ENCODE results near the gene SERPINI1. TPM values are rescaled to one million over a fixed set of nuclear protein-coding genes. Genes with fewer than 3 reads are reported as not detected.

SERPINI1 gene
- polyA plus RNA-seq, 4 donors = 0.54 to 5.6 (median 5.4) TPM; not detected in 1

GRCh38 chr3:167780214-167780883 is 44.8 kb downstream of the SERPINI1 start:
- peaks cover 0 to 8% of the 10 kb centered on the region in 2 donors for H3K9me3 ChIP-seq (ENCODE audit: control insufficient read depth in 2 of 2, insufficient read depth in 1 of 2, low read depth in 1 of 2, low read length in 1 of 2)
- no peaks in the 10 kb centered on the region for H3K4me1 ChIP-seq (ENCODE audit: control insufficient read depth in 3 of 3, insufficient read depth in 2 of 3, low read depth in 1 of 3, low read length in 2 of 3)
- DNase-seq = no peak
- 79 to 87% (median 83%) methylated on average over 2 of the region's 2 CpGs for WGBS, 3 donors
- H3K27ac ChIP-seq (ENCODE audit: low read depth in 1 of 3, low read length in 2 of 3) = no peak overlapping the region
- no peak for FAIRE-seq
- H3K36me3 ChIP-seq (ENCODE audit: control insufficient read depth in 3 of 3, insufficient read depth in 2 of 3, low read depth in 1 of 3, low read length in 3 of 3) = no peaks in the 10 kb centered on the region
- no peak overlapping the region for H3K4me3 ChIP-seq (ENCODE audit: low read depth in 1 of 3, low read length in 3 of 3)
- H3K27me3 ChIP-seq (ENCODE audit: control insufficient read depth in 3 of 3, insufficient read depth in 3 of 3, low read length in 3 of 3) = no peaks in the 10 kb centered on the region

GRCh38 chr3:167783781-167784180 is 48.3 kb downstream of the SERPINI1 start:
- Histone ChIP-seq H3K27ac (ENCODE audit: low read depth in 1 of 3, low read length in 2 of 3) (no peak overlapping the region), H3K4me1 (ENCODE audit: control insufficient read depth in 3 of 3, insufficient read depth in 2 of 3, low read depth in 1 of 3, low read length in 2 of 3) (no peaks in the 10 kb centered on the region), H3K36me3 (ENCODE audit: control insufficient read depth in 3 of 3, insufficient read depth in 2 of 3, low read depth in 1 of 3, low read length in 3 of 3) (no peaks in the 10 kb centered on the region), H3K9me3 (ENCODE audit: control insufficient read depth in 2 of 2, insufficient read depth in 1 of 2, low read depth in 1 of 2, low read length in 1 of 2) (no peaks in the 10 kb centered on the region), H3K27me3 (ENCODE audit: control insufficient read depth in 3 of 3, insufficient read depth in 3 of 3, low read length in 3 of 3) (no peaks in the 10 kb centered on the region), H3K4me3 (ENCODE audit: low read depth in 1 of 3, low read length in 3 of 3) (no peak overlapping the region)
- FAIRE-seq (no peak), DNase-seq (no peak)
- 65 to 73% (median 65%) methylated on average over 1 of the region's 1 CpG for WGBS, 3 donors

GRCh38 chr3:167785790-167786189 is 50.3 kb downstream of the SERPINI1 start:
- DNase-seq = peak in 1 of 2 donors; percentile 17
- Histone ChIP-seq H3K4me3 (ENCODE audit: low read depth in 1 of 3, low read length in 3 of 3) (no peak overlapping the region), H3K9me3 (ENCODE audit: control insufficient read depth in 2 of 2, insufficient read depth in 1 of 2, low read depth in 1 of 2, low read length in 1 of 2) (no peaks in the 10 kb centered on the region), H3K27ac (ENCODE audit: low read depth in 1 of 3, low read length in 2 of 3) (no peak overlapping the region), H3K36me3 (ENCODE audit: control insufficient read depth in 3 of 3, insufficient read depth in 2 of 3, low read depth in 1 of 3, low read length in 3 of 3) (no peaks in the 10 kb centered on the region), H3K27me3 (ENCODE audit: control insufficient read depth in 3 of 3, insufficient read depth in 3 of 3, low read length in 3 of 3) (no peaks in the 10 kb centered on the region), H3K4me1 (ENCODE audit: control insufficient read depth in 3 of 3, insufficient read depth in 2 of 3, low read depth in 1 of 3, low read length in 2 of 3) (no peaks in the 10 kb centered on the region)
- WGBS, 3 donors = 65 to 83% (median 73%) methylated on average over 3 of the region's 3 CpGs
- FAIRE-seq = no peak

GRCh38 chr3:167787440-167787839 is 51.9 kb downstream of the SERPINI1 start:
- Histone ChIP-seq H3K36me3 (ENCODE audit: control insufficient read depth in 3 of 3, insufficient read depth in 2 of 3, low read depth in 1 of 3, low read length in 3 of 3) (no peaks in the 10 kb centered on the region), H3K27ac (ENCODE audit: low read depth in 1 of 3, low read length in 2 of 3) (no peak overlapping the region), H3K4me3 (ENCODE audit: low read depth in 1 of 3, low read length in 3 of 3) (no peak overlapping the region), H3K9me3 (ENCODE audit: control insufficient read depth in 2 of 2, insufficient read depth in 1 of 2, low read depth in 1 of 2, low read length in 1 of 2) (no peaks in the 10 kb centered on the region), H3K4me1 (ENCODE audit: control insufficient read depth in 3 of 3, insufficient read depth in 2 of 3, low read depth in 1 of 3, low read length in 2 of 3) (no peaks in the 10 kb centered on the region), H3K27me3 (ENCODE audit: control insufficient read depth in 3 of 3, insufficient read depth in 3 of 3, low read length in 3 of 3) (no peaks in the 10 kb centered on the region)
- 16 to 37% (median 32%) methylated on average over 4 of the region's 4 CpGs for WGBS, 3 donors
- DNase-seq (no peak), FAIRE-seq (no peak)

GRCh38 chr3:167798443-167798842 is 62.9 kb downstream of the SERPINI1 start:
- Histone ChIP-seq H3K9me3 (ENCODE audit: control insufficient read depth in 2 of 2, insufficient read depth in 1 of 2, low read depth in 1 of 2, low read length in 1 of 2) (no peaks in the 10 kb centered on the region), H3K27me3 (ENCODE audit: control insufficient read depth in 3 of 3, insufficient read depth in 3 of 3, low read length in 3 of 3) (no peaks in the 10 kb centered on the region), H3K4me1 (ENCODE audit: control insufficient read depth in 3 of 3, insufficient read depth in 2 of 3, low read depth in 1 of 3, low read length in 2 of 3) (no peaks in the 10 kb centered on the region), H3K36me3 (ENCODE audit: control insufficient read depth in 3 of 3, insufficient read depth in 2 of 3, low read depth in 1 of 3, low read length in 3 of 3) (no peaks in the 10 kb centered on the region), H3K4me3 (ENCODE audit: low read depth in 1 of 3, low read length in 3 of 3) (no peak overlapping the region), H3K27ac (ENCODE audit: low read depth in 1 of 3, low read length in 2 of 3) (no peak overlapping the region)
- FAIRE-seq (no peak), DNase-seq (no peak)

- Histone ChIP-seq H3K4me1 (ENCODE audit: control insufficient read depth in 3 of 3, insufficient read depth in 2 of 3, low read depth in 1 of 3, low read length in 2 of 3) (no peaks in the 10 kb centered on the region), H3K4me3 (ENCODE audit: low read depth in 1 of 3, low read length in 3 of 3) (no peak overlapping the region), H3K27me3 (ENCODE audit: control insufficient read depth in 3 of 3, insufficient read depth in 3 of 3, low read length in 3 of 3) (no peaks in the 10 kb centered on the region), H3K27ac (ENCODE audit: low read depth in 1 of 3, low read length in 2 of 3) (no peak overlapping the region), H3K36me3 (ENCODE audit: control insufficient read depth in 3 of 3, insufficient read depth in 2 of 3, low read depth in 1 of 3, low read length in 3 of 3) (no peaks in the 10 kb centered on the region), H3K9me3 (ENCODE audit: control insufficient read depth in 2 of 2, insufficient read depth in 1 of 2, low read depth in 1 of 2, low read length in 1 of 2) (no peaks in the 10 kb centered on the region)
- WGBS, 3 donors = 53 to 82% (median 69%) methylated on average over 2 of the region's 2 CpGs
- no peak for DNase-seq
- no peak for FAIRE-seq
Observed at GRCh38 chr3:167808910-167809309, 73.4 kb downstream of the SERPINI1 start.

GRCh38 chr3:167810236-167810635 is 74.7 kb downstream of the SERPINI1 start:
- DNase-seq (no peak), FAIRE-seq (no peak)
- Histone ChIP-seq H3K36me3 (ENCODE audit: control insufficient read depth in 3 of 3, insufficient read depth in 2 of 3, low read depth in 1 of 3, low read length in 3 of 3) (no peaks in the 10 kb centered on the region), H3K4me3 (ENCODE audit: low read depth in 1 of 3, low read length in 3 of 3) (no peak overlapping the region), H3K9me3 (ENCODE audit: control insufficient read depth in 2 of 2, insufficient read depth in 1 of 2, low read depth in 1 of 2, low read length in 1 of 2) (no peaks in the 10 kb centered on the region), H3K27me3 (ENCODE audit: control insufficient read depth in 3 of 3, insufficient read depth in 3 of 3, low read length in 3 of 3) (no peaks in the 10 kb centered on the region), H3K4me1 (ENCODE audit: control insufficient read depth in 3 of 3, insufficient read depth in 2 of 3, low read depth in 1 of 3, low read length in 2 of 3) (no peaks in the 10 kb centered on the region), H3K27ac (ENCODE audit: low read depth in 1 of 3, low read length in 2 of 3) (no peak overlapping the region)

GRCh38 chr3:167811031-167811430 is 75.5 kb downstream of the SERPINI1 start:
- Histone ChIP-seq H3K27me3 (ENCODE audit: control insufficient read depth in 3 of 3, insufficient read depth in 3 of 3, low read length in 3 of 3) (no peaks in the 10 kb centered on the region), H3K27ac (ENCODE audit: low read depth in 1 of 3, low read length in 2 of 3) (no peak overlapping the region), H3K4me3 (ENCODE audit: low read depth in 1 of 3, low read length in 3 of 3) (no peak overlapping the region), H3K36me3 (ENCODE audit: control insufficient read depth in 3 of 3, insufficient read depth in 2 of 3, low read depth in 1 of 3, low read length in 3 of 3) (no peaks in the 10 kb centered on the region), H3K9me3 (ENCODE audit: control insufficient read depth in 2 of 2, insufficient read depth in 1 of 2, low read depth in 1 of 2, low read length in 1 of 2) (no peaks in the 10 kb centered on the region), H3K4me1 (ENCODE audit: control insufficient read depth in 3 of 3, insufficient read depth in 2 of 3, low read depth in 1 of 3, low read length in 2 of 3) (no peaks in the 10 kb centered on the region)
- no peak for FAIRE-seq
- no peak for DNase-seq

Measured in small intestine (tissue), 7 donors.